SK-N-SH treated with all-trans-retinoic acid at 6 μM for 48 hours (cell line): Measurements from ENCODE around the gene OR10J5.
"Not testable (repeated sequence)": the region's sequence is repeated elsewhere in the genome, so short reads cannot be mapped to it uniquely, and the experiment has no call there.

Source experiments
- ATAC-seq: fragments of 200-7000 bp; cut with Tn5 transposase; 3 replicates; pipeline ENCODE4 v1.9.1; 2020; ENCODE audit warnings: mild to moderate bottlenecking, moderate library complexity
- ARNTL ChIP-seq: fragments of 450-650 bp; formaldehyde crosslinking; IDR thresholded peaks from 2 replicates; pipeline ENCODE4 v1.5.0; 2020; ENCODE audit warnings: low read depth, mild to moderate bottlenecking, moderate library complexity, borderline replicate concordance
- BACH2 ChIP-seq: fragments of 250-450 bp; sonication (Bioruptor Pico); IDR thresholded peaks from 2 replicates; pipeline ENCODE4 v1.9.0; 2021; ENCODE audit warnings: mild to moderate bottlenecking, borderline replicate concordance
- CREB5 ChIP-seq: fragments of 250-450 bp; sonication (Bioruptor Pico); IDR thresholded peaks from 2 replicates; pipeline ENCODE4 v1.5.1; 2020; ENCODE audit warnings: low read depth, mild to moderate bottlenecking, moderate library complexity
- CSDC2 ChIP-seq: fragments of 250-450 bp; sonication (Bioruptor Pico); IDR thresholded peaks from 2 replicates; pipeline ENCODE4 v1.5.0; 2020; ENCODE audit warnings: mild to moderate bottlenecking, moderate library complexity
- CSRNP3 ChIP-seq: fragments of 250-450 bp; sonication (Bioruptor Pico); IDR thresholded peaks from 2 replicates; pipeline ENCODE4 v1.5.1; 2021; ENCODE audit warnings: mild to moderate bottlenecking, moderate library complexity
- GLIS3 ChIP-seq: fragments of 250-450 bp; sonication (Bioruptor Pico); IDR thresholded peaks from 2 replicates; pipeline ENCODE4 v1.5.0; 2020; ENCODE audit warnings: mild to moderate bottlenecking, moderate library complexity
- PATZ1 ChIP-seq: fragments of 250-450 bp; sonication (Bioruptor Pico); IDR thresholded peaks from 2 replicates; pipeline ENCODE4 v1.8.0; 2020; ENCODE audit warnings: mild to moderate bottlenecking, moderate library complexity, borderline replicate concordance
- POU6F1 ChIP-seq: fragments of 250-450 bp; sonication (Bioruptor Pico); IDR thresholded peaks from 2 replicates; pipeline ENCODE4 v1.8.0; 2021; ENCODE audit warnings: low read depth, mild to moderate bottlenecking, moderate library complexity, borderline replicate concordance
- PPARA ChIP-seq: fragments of 250-450 bp; sonication (Bioruptor Pico); IDR thresholded peaks from 2 replicates; pipeline ENCODE4 v1.5.0; 2020; ENCODE audit warnings: mild to moderate bottlenecking, borderline replicate concordance
- SNAI2 ChIP-seq: fragments of 250-450 bp; sonication (Bioruptor Pico); IDR thresholded peaks from 2 replicates; pipeline ENCODE4 v1.5.0; 2020; ENCODE audit warnings: mild to moderate bottlenecking, moderate library complexity
- TCF4 ChIP-seq: fragments of 250-450 bp; sonication (Bioruptor Pico); IDR thresholded peaks from 2 replicates; pipeline ENCODE4 v1.8.0; 2021; ENCODE audit warnings: mild to moderate bottlenecking, moderate library complexity, borderline replicate concordance
- TSHZ2 ChIP-seq: fragments of 250-450 bp; sonication (Bioruptor Pico); IDR thresholded peaks from 2 replicates; pipeline ENCODE4 v1.5.0; 2020; ENCODE audit warnings: mild to moderate bottlenecking, moderate library complexity
- ZC3H10 ChIP-seq: fragments of 250-450 bp; sonication (Bioruptor Pico); IDR thresholded peaks from 2 replicates; pipeline ENCODE4 v1.5.1; 2021; ENCODE audit warnings: mild to moderate bottlenecking, moderate library complexity
- ZFP3 ChIP-seq: fragments of 250-450 bp; sonication (Bioruptor Pico); IDR thresholded peaks from 2 replicates; pipeline ENCODE4 v1.5.0; 2020; ENCODE audit warnings: mild to moderate bottlenecking, moderate library complexity
- ZNF70 ChIP-seq: fragments of 450-650 bp; formaldehyde crosslinking; IDR thresholded peaks from 2 replicates; pipeline ENCODE4 v1.5.0; 2020; ENCODE audit warnings: mild to moderate bottlenecking, moderate library complexity
- ZNF8 ChIP-seq: fragments of 450-650 bp; formaldehyde crosslinking; IDR thresholded peaks from 2 replicates; pipeline ENCODE4 v1.5.0; 2020; ENCODE audit warnings: mild to moderate bottlenecking, moderate library complexity

OR10J5 gene

GRCh38 chr1:159505676-159506075 is 30.1 kb downstream of the OR10J5 start:
- no peak for ATAC-seq
- TF ChIP-seq TCF4 (CRISPR knock-in tag) (no peak), POU6F1 (no peak), CSRNP3 (CRISPR knock-in tag) (no peak), ZFP3 (CRISPR knock-in tag) (no peak), CREB5 (CRISPR knock-in tag) (no peak), ZNF70 (no peak), BACH2 (no peak), PATZ1 (CRISPR knock-in tag) (no peak), PPARA (CRISPR knock-in tag) (no peak)

GRCh38 chr1:159501082-159501481 is 34.7 kb downstream of the OR10J5 start:
- no peak for TF ChIP-seq BACH2
- no peak for TF ChIP-seq PATZ1 (CRISPR knock-in tag)
- no peak for TF ChIP-seq GLIS3 (CRISPR knock-in tag)
- TF ChIP-seq PPARA (CRISPR knock-in tag) = no peak
- TF ChIP-seq SNAI2 (CRISPR knock-in tag) = no peak
- TF ChIP-seq CSRNP3 (CRISPR knock-in tag) = no peak
- TF ChIP-seq ZNF8 (CRISPR knock-in tag) = no peak
- no peak for TF ChIP-seq CSDC2
- no peak for TF ChIP-seq TSHZ2 (CRISPR knock-in tag)
- no peak for TF ChIP-seq ZC3H10 (CRISPR knock-in tag)
- no peak for TF ChIP-seq ARNTL (CRISPR knock-in tag)
- no peak for ATAC-seq

- not testable (repeated sequence) for ATAC-seq
These were observed 41.1 kb downstream of the OR10J5 start for GRCh38 chr1:159494513-159495210.
